CD4-positive, alpha-beta T cell treated with Interleukin-6 at 100 ng/mL for 8 hours (primary cell): ENCODE measurements around the gene MAD1L1.

ENCODE experiments used
- DNase-seq: peaks from one replicate; pipeline ENCODE4 v3.0.0-alpha.2; 2020; ENCODE audit warnings: mixed read lengths, low spot score

The MAD1L1 gene

GRCh38 chr7:2242541-2243429 is 10.0 kb upstream of the MAD1L1 start:
- DNase-seq, result no peak

- DNase-seq, result peak; percentile 56
These were observed 9.1 kb upstream of the MAD1L1 start, which contains the start of the genes MRM2 and NUDT1 for GRCh38 chr7:2241580-2242540. Gene MRM2, minus strand, starts transcription at chr7:2242205. Its CDS starts 36 bp downstream, at chr7:2242169. Gene NUDT1, plus strand, starts transcription at chr7:2242226. Its CDS starts 2,349 bp downstream, at chr7:2244575.

- no peak for DNase-seq
These were observed 6.5 kb upstream of the MAD1L1 start for GRCh38 chr7:2239242-2239641.

- no peak for DNase-seq
These were observed 4.4 kb upstream of the MAD1L1 start for GRCh38 chr7:2237109-2237602.

- DNase-seq, result no peak
These were observed 1.2 kb upstream of the MAD1L1 start for GRCh38 chr7:2233926-2234325.

- no peak for DNase-seq
These were observed 566 bp downstream of the MAD1L1 start for GRCh38 chr7:2231992-2232765.

GRCh38 chr7:2230882-2231281 is 1.9 kb downstream of the MAD1L1 start:
- no peak for DNase-seq

- no peak for DNase-seq
These were observed 2.5 kb downstream of the MAD1L1 start for GRCh38 chr7:2230226-2230625.

- DNase-seq, result no peak
These were observed 3.3 kb downstream of the MAD1L1 start for GRCh38 chr7:2229467-2229866.

- no peak for DNase-seq
These were observed 3.8 kb downstream of the MAD1L1 start for GRCh38 chr7:2228921-2229320.

GRCh38 chr7:2227699-2228098 is 5.0 kb downstream of the MAD1L1 start:
- no peak for DNase-seq

- DNase-seq, result no peak
These were observed 6.9 kb downstream of the MAD1L1 start for GRCh38 chr7:2225830-2226229.

GRCh38 chr7:2225336-2225735 is 7.4 kb downstream of the MAD1L1 start:
- no peak for DNase-seq

GRCh38 chr7:2224934-2225333 is 7.8 kb downstream of the MAD1L1 start:
- DNase-seq, result no peak

- no peak for DNase-seq
These were observed 8.2 kb downstream of the MAD1L1 start for GRCh38 chr7:2224491-2224928.

GRCh38 chr7:2223321-2223720 is 9.4 kb downstream of the MAD1L1 start:
- no peak for DNase-seq

GRCh38 chr7:2222516-2222915 is 10.2 kb downstream of the MAD1L1 start:
- DNase-seq, result no peak

GRCh38 chr7:2220954-2221353 is 11.8 kb downstream of the MAD1L1 start:
- DNase-seq, result no peak

GRCh38 chr7:2220506-2220905 is 12.2 kb downstream of the MAD1L1 start:
- no peak for DNase-seq

GRCh38 chr7:2220030-2220429 is 12.7 kb downstream of the MAD1L1 start:
- no peak for DNase-seq

GRCh38 chr7:2219606-2220005 is 13.1 kb downstream of the MAD1L1 start:
- DNase-seq, result no peak

- no peak for DNase-seq
These were observed 13.6 kb downstream of the MAD1L1 start for GRCh38 chr7:2219136-2219535.
